ENCODE results near the gene EDDM13.
"Not testable (repeated sequence)": the region's sequence is repeated elsewhere in the genome, so short reads cannot be mapped to it uniquely, and the experiment has no call there.

Gene EDDM13

DNA sequence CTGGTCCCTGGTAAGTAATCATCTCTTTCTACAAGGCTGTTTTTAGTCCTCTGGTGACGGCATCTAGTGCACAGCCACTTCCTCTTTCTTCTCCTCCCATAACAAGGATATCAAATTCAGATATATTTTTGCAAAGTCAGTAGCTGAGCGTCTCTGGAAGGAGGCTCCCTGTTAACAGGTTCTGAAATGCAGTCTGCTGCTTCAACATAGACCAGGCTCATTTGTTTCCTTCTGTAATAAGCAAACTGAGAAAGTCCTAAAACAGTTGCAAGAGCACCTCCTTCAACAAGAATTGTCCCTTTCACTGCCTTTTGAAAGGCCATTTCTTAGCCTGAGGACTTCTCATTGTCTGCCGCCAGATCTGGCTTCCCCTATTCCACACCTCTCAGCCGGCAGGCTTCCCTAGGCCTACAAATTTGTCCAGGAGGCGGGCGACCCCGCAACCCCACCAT lies 49.5 kb downstream of the EDDM13 start:
- DNase-seq = peak; percentile 92

DNA sequence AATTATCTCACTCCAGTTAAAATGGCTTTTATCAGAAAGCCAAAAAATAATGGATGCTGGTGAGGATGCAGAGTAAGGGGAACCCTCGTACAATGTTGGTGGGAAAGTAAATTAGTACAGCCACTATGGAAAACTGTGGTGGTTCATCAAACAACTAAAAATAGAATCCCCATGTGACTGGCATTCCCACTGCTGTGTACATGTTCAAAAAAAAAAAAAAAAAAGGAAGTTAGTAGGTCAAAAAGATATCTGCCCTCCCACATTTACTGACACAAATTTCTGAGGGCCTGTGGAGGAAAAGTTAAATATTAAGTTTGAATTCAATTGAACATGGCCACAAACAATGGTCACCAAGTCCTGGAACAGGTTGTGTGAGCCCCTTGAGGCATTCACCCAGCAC lies 51.9 kb downstream of the EDDM13 start:
- DNase-seq = peak; percentile 59

DNA sequence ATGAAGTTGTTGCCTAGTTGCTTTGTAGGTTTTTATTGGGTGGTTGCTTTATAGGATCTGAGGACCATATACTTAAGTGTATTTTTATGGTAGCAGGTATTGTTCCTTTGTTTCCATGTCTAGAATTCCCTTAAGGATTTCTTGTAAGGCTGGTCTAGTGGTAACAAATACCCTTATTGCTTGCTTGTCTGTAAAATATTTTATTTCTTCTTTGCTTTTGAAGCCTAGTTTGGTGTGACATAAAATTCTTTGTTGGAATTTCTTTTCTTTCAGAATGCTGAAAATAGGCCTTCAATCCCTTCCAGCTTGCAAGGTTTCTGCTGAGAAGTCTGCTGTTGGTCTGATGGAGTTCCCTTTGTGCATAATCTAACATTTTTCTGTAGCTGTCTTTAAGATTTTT lies 60.1 kb downstream of the EDDM13 start:
- DNase-seq = no peak

GRCh38 chr19:56333506-56333905 lies 61.0 kb downstream of the EDDM13 start:
- peak; percentile 89 for DNase-seq

GRCh38 chr19:56335371-56335770 lies 62.8 kb downstream of the EDDM13 start:
- not testable (repeated sequence) for DNase-seq

GRCh38 chr19:56337077-56337476 lies 64.5 kb downstream of the EDDM13 start:
- not testable (repeated sequence) for DNase-seq

DNA sequence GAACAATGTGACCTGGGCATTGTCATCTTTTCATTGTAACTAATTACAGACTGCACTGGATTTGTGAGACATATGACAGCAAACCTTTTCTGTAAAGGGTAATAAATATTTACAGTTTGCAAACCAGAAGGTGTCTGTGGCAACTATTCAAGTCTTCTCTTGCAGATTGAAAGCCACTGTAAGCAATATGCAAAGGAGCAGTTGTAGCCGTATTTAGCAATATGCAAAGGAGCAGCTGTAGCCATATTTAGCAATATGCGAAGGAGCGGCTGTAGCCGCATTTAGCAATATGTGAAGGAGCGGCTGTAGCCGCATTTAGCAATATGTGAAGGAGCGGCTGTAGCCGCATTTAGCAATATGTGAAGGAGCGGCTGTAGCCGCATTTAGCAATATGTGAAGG lies 66.5 kb downstream of the EDDM13 start:
- not testable (repeated sequence) for DNase-seq

GRCh38 chr19:56341948-56342347 lies 69.4 kb downstream of the EDDM13 start:
- DNase-seq = no peak

DNA sequence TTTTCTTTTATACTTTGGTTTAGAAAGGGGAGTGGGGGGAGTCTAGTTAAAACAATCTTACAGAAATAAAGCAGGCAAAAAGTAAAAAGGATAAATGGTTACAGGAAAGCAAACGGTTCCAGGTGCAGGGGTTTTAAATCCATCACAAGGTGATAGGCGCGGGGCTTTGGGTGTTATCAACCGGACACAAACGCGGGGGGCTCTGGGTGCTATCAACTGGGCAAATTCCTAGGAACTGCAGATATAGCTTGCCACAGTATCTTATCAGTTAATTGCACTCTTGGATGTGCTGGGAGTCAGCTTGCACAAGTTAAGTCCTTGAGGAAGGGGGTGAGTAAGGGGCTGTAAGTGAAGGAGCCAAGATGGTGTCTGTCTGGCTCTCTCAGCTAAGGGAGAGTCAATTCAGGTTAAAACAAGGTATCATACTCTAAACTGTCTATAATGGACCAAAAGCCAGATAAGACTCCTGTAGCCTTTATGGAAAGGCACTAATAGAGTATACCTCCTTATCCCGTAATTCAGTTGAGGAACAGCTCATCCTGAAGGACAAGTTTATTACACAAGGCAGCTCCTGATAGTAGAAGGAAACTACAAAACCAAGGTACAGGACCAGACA lies 74.7 kb downstream of the EDDM13 start:
- DNase-seq = peak; percentile 27

- DNase-seq = peak; percentile 60
These were observed 75.8 kb downstream of the EDDM13 start for GRCh38 chr19:56348289-56348877.

DNA sequence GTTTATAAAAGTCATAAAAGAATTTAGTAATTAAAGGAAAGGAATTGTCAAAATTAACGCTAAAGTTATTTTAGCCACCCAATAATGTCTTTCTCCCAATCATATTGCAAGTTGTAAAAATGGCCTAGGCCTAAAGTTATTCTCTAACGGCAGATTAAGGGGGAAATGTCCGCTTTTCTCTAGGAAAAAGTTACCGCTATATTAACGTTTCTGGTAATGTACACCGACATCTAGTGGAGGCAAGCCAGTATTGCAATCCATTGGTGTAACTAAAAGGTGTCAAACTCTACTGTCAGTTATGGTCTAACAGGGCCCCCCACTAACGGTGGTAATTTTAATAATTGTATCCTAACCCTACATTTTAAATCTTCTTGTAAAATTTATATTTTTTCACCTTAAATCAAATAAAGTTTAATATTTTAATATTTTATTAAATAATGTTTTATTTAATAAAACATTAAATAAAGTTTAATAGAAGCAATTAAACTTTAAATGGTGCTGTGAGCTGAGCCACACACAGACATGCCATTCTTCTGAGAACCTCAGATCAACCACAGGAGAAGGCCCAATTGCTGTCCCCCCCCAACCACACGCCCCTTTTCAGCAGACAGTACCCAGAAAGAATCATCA lies 78.0 kb downstream of the EDDM13 start:
- DNase-seq = peak; percentile 90

DNA sequence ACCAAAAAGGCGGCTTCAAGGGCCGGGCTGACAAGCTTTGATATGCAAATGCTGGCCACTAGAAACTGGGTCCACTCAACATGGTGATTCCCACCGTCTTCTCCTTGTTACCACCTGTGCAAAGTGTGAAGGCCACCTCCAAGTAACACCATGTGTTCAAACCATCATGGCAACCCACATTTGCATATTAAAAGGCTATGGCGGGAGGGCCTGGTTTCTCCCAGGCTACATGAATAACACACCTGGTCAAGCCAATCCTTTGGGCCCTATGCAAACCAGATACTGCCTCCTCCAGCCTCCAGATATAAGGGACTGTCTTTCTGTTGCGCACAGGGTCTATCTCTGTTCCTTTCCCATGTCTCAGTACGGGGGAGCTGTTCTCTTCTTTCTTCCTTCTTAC lies 78.7 kb downstream of the EDDM13 start:
- DNase-seq = no peak

DNA sequence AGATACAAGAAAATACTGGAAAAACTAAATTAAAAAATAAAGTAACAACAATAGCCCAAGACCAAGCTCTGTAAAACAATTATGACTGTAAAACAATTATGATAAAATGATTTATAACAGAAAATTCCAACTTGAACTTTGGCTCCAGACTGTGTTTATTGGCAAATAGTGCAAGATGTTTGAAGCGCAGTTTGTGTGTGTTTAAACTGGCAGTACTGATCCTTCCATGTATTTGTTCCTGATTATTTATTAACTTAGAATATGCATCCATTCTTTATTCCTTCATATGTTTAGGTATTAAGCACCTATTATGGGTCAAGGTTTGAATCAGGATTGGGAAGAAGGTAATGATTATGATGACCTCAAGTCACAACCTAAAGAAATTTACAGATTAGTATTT lies 83.0 kb downstream of the EDDM13 start:
- no peak for DNase-seq

DNA sequence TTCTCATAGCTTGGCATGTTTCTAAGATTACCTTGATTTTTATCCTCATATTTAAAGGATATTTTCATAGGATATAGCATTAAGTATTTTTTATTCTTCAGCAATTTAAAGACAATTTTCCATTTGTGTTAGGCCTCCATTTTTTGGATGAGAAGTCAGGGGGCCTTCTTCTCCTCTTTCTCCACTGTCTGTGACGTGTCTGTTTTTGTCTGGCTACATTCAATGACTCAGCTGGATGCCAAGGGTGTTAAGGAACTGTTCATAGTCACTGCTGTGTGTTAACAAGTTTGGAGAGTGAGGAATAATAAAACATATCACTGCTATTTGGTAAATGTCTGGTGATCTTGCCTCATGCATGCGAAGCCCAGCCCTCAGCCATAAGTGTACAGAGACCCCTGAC lies 84.4 kb downstream of the EDDM13 start:
- DNase-seq = no peak

Data from hematopoietic multipotent progenitor cell treated with erythropoietin and hydrocortisone succinate and interleukin-3 and kit ligand, for 4 days (in vitro differentiated cells).